Measurements from ENCODE around the gene KCNJ2.

KCNJ2 gene

DNA sequence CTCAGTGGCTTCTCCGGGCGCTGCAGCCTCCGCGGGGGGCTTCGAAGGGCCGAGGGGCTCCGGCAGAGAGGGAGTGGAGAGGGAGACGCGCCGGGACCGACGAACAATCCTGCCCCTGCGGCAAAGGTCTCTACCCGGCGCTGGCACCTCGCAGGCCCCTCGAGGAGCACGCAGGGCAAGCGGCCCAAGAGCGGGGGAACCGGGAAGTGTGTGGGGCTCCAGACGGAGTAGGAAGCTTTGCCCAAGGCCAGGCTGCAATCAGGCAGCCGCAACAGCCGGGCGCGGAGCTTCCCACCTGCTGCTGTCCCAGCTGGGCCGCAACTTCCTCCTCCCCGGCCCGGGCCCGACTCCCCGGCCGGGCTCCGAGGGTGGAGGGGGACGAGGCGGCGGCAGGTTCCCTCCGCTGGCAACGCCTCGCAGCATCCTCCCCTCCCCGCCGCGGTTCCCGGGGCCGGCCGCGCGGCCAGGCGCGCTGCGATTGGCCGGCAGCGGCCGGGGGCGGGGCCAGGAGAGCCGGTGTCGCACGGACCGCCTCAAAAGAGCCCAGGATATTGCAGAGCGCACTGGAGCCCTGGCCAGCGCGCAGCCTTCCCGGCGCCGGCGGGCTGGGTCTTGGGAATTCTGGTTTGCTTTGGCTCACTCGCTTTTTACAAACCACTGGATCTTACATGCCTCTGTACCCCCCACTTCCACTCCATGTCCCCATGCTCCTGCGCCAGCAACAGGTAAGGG, at the start of gene KCNJ2:
TSS of gene KCNJ2 (plus strand) at position 556 of the 732 bp plus-strand sequence. CDS start 5,508 bp downstream, outside the sequence.
- peak; percentile 39 for DNase-seq (ENCODE audit: extremely low read depth in 1 of 2, low read depth in 1 of 2)

DNA sequence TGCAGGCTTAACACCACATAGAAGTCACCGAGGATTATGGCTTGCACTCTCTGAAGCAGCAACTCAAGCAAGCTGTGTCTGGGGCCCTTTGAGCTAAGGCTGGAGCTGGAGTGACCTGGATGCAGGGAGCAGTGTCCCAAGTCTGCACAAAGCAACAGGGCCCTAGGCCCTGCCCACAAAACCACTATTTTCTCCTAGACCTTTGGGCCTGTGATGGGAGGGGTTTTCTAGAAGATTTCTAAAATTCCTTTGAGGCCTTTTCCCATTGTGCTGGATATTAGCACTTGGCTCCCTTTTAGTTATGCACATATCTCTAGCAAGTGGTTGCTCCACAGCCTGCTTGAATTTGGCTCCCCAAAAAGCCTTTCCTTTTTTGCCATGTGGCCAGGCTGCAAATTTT, 49.8 kb upstream of the KCNJ2 start:
- no peak for DNase-seq (ENCODE audit: extremely low read depth in 1 of 2, low read depth in 1 of 2)

DNA sequence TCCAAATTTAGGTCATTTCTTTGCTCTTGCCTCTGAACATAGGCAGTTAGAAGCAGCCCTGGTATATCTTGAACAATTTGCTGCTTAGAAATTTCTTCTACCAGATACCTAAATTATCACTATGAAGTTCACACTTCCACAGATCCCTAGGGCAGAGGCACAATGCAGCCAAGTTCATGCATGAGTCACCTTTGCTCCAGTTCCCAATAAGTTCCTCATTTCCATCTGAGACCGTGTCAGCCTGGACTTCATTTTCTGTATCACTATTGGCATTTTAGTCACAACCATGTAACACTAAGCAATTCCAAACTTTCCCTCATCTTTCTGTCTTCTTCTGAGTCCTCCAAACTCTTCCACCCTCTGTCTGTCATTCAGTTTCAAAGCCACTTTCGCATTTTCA, 49.3 kb upstream of the KCNJ2 start:
- DNase-seq (ENCODE audit: extremely low read depth in 1 of 2, low read depth in 1 of 2): no peak

DNA sequence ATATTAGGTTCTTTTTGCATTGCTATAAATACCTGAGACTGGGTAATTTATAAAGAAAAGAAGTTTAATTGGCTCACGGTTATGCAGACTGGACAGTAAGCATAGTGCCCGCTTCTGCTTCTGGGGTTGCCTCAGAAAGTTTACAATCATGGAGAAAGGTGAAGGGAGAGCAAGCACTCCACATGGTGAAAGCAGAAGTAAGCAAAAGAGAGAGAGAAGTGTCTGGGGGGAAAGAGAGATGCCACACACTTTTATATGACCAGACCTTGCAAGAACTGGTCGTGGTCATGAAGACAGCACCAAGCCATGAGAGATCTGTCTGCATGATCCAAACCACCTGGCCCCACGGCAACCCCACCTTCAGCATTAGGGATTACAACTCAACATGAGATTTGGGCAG, 48.9 kb upstream of the KCNJ2 start:
- DNase-seq (ENCODE audit: extremely low read depth in 1 of 2, low read depth in 1 of 2): no peak

DNA sequence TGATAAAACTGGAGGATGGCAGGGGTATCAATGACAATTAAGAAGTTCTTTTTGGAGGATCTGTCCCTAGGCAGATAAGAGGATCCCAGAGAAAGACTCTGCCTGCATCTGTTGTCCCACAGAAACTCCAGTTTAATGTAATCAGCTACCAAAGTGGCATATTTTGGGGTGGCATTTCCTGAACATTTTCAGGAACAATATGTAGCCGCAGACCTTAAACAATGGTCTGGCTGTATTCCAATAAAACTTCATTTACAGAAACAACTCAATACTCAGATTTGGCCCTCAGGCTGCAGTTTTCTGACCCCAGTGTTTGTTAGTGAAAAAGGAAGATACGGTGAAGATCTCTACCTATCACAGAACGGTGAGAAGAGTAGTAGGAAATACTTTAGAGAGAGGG, 48.2 kb upstream of the KCNJ2 start:
- DNase-seq (ENCODE audit: extremely low read depth in 1 of 2, low read depth in 1 of 2): no peak

DNA sequence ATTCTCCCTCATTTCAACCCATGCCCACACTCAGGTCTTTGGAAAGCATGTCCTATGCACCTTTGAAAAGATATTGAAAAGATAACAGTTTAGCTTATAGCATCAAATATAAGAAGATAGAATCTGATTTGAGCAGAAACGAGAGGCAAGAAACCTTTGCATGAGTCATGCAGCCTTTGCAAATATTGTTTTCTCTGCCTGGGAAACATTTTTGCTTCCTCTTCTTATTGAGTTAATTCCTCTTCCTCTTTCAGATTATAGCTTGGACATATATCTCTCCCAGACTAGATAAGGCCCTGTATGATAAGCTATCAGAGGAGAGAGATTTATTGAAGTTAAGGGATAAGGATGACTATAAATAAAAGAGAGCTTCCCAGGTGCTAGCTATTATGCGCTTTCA, 46.1 kb upstream of the KCNJ2 start:
- DNase-seq (ENCODE audit: extremely low read depth in 1 of 2, low read depth in 1 of 2): no peak

DNA sequence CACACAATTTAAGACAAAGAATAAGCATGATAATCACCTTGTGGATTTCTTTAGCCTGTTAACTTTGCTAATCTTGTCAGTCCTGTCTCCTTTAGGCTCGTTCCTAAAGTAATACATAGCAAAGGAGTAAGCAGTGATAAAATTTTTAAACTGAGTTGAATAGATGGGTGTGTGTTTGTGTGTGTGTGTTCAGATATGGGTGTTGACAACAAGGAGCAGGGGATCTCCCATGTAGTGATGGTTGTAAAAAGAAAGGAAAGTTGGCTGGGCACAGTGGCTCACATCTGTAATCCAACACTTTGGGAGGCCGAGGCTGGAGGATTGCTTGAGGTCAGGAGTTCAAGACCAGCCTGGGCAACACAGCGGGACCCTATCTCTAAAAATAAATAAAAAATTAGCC, 44.6 kb upstream of the KCNJ2 start:
- DNase-seq (ENCODE audit: extremely low read depth in 1 of 2, low read depth in 1 of 2): no peak

DNA sequence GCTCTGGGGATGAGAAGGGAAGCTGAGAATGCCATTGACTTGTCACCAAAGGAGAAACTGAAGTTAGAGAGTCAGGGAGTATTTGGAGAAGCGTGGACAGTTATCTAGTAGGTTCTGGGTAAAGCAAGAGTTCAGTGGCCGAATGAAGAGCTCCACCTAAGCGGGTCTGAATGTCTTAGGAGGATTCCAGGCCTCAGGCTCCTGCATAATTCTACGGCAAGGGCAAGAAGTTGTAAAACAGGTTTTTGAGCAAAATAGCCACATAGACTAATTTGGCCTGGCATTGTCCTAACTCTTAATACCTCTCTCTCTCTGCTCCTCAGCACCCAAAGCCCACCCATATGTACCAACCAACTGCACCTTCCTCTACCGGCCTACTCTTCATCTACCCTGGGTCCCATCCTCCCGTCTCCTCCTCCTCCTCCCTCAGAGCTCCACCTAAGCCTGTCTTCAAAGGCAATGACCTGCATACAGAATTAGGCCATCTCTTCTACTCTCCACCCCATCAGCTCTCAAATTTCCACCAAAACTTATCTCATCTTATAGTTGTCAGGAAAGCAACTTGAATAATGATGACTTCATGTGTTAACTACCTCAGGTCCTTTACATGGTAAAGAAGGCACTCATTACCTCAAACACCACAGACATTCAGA, 42.0 kb upstream of the KCNJ2 start:
- no peak for DNase-seq (ENCODE audit: extremely low read depth in 1 of 2, low read depth in 1 of 2)

DNA sequence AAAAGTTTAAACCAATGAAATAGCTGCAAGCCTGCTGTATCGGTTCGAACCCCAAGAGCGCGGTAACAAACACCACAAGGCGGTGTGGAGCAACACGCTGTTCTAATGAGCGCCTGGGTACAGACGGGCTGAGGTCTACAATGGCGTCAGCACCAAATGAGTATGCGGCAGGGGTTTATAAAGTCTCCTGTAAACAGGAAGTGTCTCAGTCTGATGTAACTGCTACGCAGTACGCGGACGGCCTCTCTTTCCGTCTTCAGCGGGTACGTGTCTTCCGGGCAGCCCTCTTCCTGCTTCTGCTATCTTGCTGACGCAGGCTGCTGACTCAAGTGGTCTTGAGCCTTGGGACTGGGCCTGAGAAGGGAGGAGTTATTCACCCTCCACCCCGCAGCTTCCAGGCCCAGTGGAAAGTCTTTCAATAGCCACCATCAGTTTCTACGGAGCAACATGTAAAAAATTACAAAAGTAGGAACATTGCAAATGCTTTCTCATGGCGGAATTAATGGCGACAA, 40.5 kb upstream of the KCNJ2 start:
- DNase-seq (ENCODE audit: extremely low read depth in 1 of 2, low read depth in 1 of 2): no peak

DNA sequence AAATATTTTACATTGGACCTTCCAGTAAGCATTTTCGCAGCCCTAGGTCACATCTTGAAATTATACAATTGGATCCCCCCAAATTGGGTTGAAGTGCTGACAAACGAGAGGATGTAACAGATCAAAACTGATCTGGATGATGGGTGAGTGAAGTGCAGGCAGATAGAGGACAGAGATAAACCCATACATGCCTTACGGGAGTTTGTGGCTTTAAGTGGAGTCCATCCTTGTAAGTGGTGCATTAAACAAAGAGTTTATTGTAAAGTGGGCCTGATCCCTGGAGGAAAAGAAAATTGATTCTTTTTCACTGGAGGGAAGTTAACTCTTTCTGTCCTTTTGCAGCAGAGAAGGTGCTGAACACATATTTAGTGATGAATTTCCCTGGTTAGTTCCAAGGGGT, 39.0 kb upstream of the KCNJ2 start:
- no peak for DNase-seq (ENCODE audit: extremely low read depth in 1 of 2, low read depth in 1 of 2)

DNA sequence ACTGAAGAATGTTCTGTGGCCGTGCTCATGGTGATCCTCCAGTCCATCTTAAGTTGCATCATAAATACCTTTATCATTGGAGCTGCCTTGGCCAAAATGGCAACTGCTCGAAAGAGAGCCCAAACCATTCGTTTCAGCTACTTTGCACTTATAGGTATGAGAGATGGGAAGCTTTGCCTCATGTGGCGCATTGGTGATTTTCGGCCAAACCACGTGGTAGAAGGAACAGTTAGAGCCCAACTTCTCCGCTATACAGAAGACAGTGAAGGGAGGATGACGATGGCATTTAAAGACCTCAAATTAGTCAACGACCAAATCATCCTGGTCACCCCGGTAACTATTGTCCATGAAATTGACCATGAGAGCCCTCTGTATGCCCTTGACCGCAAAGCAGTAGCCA, 36.8 kb upstream of the KCNJ2 start:
- no peak for DNase-seq (ENCODE audit: extremely low read depth in 1 of 2, low read depth in 1 of 2)

DNA sequence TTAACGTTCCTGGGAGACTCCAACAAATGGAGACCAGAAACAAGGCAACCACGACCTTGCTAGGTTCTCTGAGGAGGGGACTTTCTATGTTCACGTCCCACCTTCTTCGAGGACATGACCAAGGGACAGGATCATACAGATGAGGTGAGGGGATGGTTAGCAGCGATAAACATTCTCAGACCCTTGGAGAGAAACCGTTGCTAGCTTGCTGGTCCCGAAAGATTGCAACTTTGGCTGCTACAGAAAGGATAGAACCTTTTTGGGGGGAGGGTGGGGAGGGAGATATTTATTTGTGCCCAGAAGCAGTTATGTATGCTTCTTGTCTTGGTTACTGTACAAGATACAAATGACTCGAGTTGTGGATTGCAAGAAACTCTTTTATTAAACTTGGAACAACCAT, 35.3 kb upstream of the KCNJ2 start:
- no peak for DNase-seq (ENCODE audit: extremely low read depth in 1 of 2, low read depth in 1 of 2)

DNA sequence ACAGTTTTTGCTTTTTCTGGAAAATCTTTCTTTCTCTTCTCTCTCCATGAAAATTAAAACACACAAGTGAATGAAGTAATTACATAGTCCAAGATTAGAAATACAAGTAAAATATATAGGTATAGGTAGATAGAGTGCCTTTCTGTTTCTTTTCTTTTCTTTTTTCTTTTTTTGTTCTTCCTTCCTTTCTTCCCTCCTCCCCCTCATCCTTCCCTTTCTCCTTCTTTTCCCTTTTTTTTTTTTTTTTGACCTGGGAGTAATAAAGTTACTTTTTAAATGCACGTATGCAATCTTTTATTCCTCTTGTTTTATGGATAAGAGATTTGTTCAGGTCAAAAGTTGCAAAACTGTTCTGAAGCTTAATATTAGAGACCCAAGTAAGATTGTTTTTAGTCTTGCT, 34.6 kb upstream of the KCNJ2 start:
- no peak for DNase-seq (ENCODE audit: extremely low read depth in 1 of 2, low read depth in 1 of 2)

DNA sequence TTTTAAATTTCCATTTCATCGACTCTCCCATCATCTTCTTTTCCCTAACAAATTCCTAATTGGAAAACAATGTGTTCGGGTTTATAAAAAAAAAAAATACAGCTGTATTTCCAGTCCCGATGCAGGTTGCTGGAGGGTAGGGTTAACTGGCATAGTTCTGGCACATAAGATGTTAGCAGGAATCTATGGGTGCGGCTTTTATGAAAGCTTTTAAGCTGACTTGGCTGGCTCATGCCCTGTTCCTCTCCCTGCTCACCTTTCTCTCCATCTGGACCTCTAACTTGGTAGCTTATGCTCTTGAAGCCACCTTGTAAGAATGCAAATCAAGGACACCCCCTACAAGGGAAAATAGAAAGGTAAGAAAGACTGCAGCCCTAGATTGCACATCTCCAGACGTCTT, 33.2 kb upstream of the KCNJ2 start:
- no peak for DNase-seq (ENCODE audit: extremely low read depth in 1 of 2, low read depth in 1 of 2)

DNA sequence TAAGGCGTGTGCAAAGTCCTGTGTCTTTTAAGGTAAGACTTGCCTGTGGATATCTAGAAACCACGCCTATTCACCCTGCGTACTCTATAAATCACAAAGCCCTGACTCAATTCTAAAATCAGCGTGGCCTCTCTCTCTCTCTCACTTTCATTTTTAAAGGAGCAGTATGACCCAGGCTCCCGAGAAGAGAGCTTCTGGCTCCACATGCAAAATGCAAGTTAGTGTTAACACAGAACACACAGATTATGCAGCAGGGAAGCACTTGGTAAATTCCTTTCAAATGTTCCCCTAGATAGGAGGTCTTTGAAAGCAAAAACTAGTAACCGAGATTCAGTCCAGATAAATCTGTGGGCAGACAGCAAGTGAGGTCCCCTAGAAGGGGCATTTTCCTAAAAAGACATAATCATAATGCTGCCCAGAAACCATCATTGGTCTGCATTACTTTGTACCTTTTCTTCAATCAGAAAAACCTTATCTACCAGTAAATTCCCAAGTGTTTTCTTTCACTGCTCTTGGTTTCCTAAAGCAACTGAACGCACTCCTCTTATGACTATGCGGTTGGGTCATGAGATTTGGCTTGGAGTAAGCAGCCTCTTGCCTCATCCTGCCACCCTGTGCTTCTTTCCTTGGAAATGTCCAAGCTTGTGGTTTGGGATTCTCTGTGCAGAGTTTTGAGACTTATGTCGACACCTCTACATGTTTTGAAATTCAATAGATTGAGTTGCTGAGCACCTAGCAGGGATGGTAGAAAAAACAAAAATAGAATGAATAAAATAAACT, 31.7 kb upstream of the KCNJ2 start:
- peak in 1 of 2 donors; percentile 19 for DNase-seq (ENCODE audit: extremely low read depth in 1 of 2, low read depth in 1 of 2)

DNA sequence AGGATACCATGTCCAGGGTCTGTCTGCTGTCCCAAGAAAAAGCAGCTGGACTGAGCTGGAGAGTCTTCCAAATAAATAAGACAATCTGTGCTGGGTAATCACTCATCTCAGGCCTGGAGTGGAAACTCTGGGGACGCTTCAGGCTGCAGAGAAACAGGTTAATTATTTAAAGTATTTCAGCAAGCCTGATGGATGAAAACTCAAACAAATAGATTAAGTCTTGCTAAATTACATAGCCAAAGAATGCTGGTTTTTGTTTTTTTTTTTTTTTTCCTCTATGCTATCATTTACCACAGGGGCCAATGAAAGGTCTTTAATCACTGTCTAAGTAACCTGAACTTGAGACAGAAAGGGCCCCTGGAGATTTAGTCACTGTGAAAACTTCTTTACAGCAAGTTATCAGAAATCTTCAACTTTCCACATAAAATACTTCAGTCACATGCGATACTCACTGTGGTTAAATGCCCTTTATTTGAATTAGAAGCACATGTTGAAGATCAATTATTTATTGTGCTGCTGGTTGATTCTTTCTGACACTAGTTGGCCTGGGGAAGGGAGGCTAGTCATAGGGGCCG, 31.0 kb upstream of the KCNJ2 start:
- no peak for DNase-seq (ENCODE audit: extremely low read depth in 1 of 2, low read depth in 1 of 2)

DNA sequence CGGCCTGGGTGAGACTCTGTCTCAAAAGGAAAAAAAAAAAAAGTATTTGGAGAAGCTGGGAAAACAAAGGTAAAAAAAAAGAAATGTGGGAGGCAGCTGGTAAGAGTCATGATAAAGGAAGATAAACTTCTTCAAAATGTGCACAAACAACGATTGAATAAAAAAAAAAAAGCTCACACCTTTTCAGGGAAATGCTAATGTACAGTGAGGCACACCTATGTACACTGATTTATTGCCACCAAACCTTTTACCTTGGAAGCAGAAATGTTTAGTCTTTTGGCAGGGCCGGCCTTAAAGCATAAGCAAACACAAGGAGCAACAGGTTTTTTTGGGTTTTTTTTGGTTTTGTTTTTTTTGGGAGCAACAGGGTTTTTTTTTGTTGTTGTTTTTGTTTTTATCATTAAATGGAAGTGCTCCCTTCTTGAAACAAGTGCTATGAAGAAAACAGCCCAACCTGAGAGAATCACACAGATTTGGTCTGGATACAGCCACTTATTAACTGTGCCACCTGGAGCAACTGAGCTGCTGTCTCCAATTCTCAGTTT, 29.8 kb upstream of the KCNJ2 start:
- no peak for DNase-seq (ENCODE audit: extremely low read depth in 1 of 2, low read depth in 1 of 2)

DNA sequence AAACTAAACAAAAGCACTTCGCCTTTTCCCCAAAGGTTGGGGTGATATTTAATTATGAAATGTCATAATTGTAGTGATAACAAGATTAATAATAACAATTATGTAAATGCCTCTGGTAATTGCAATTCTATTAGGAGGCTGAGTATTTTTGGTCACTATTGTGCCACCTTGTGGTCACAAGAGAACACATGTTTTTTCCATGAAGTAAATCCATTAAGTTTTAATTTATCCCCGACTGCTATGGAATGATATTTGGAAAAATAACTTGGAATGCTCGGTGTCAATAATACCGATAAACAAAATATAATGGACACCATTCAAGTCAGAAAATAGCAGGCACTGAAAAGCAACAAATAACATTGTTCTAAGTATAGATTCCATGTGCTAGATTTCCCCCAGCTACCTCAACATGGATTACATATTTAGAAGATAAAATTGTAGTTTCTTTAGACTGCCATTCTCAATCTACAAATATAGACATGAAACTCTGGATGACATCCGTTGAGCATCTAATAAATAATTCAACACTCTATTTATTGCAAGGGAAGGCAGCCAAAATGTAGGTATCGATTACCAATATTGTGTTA, 25.0 kb upstream of the KCNJ2 start:
- DNase-seq (ENCODE audit: extremely low read depth in 1 of 2, low read depth in 1 of 2): no peak

DNA sequence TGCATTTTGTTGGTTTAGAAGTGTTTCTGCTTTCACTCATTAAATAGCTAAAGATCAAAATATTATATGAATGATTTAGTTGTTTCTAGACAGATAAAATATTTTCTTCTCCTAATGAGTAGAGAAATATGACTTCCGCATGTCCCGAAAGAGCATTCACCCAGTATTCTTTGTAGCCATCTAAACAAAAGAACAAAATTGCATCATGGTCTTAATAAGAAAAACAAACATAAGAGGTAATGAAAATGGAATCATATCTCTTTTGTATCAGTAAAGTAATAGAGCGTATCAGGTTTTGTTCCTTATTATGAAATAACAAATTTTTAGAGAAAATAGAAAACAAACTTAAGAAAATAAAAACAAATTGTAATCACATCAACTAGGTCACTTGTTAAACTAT, 16.1 kb upstream of the KCNJ2 start:
- DNase-seq (ENCODE audit: extremely low read depth in 1 of 2, low read depth in 1 of 2): no peak

DNA sequence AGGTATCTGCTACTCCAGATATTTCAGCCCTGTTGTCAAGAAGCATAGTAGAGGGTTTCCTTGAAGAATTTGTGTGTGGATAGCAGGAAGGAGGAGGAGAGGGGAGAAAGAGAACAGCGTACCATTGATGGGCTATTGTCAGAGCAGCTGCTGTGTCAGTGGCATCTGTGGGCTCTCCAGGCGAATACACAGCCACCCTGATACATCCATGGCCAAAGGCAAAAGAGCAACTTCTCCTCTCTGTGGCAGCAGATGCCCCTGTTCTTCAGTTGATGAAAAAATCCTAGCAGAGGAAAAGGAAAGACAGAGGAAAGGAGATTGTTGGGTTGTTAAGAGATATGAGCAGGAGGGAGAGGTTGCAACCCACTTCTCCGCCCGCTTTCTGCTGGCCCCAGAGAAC, 12.2 kb upstream of the KCNJ2 start:
- DNase-seq (ENCODE audit: extremely low read depth in 1 of 2, low read depth in 1 of 2): no peak

DNA sequence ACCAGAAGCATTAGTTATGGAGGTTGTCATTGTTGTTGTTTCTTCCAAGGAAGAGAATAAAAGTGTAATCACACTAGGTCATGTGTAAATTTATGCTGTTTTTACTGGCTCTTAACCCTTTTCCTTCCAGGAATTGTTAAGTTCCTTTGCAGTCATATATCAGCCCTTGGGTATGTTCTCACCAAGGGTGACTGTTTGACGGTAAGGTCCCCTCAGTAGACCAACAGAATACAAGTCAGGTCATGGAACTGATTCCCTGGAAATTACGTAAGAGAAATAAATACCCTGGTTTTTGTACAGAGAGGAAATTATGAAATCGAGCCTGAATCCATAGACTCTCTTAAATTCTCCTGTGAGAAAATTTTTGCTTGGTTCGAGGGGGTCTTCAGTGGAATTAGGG, 11.2 kb upstream of the KCNJ2 start:
- DNase-seq (ENCODE audit: extremely low read depth in 1 of 2, low read depth in 1 of 2): no peak
